Measurements from ENCODE around the gene TUBD1. TPM values are rescaled to one million over a fixed set of nuclear protein-coding genes. Genes with fewer than 3 reads are reported as not detected.

Gene TUBD1
- total RNA-seq, 4 donors from 2014 or later: 3.6 to 17.1 (median 10.0) TPM

- no peak for ATAC-seq
- peak overlapping the region; percentile 60 to 96 for H3K4me3 ChIP-seq
- peaks cover 0 to 14% of the 10 kb centered on the region in 2 donors for H3K36me3 ChIP-seq
- H3K9me3 ChIP-seq: no peaks in the 10 kb centered on the region
- H3K27ac ChIP-seq: peak overlapping the region; percentile 90 to 100 (median 94)
- TF ChIP-seq POLR2AphosphoS5 (IDR thresholded peaks at IDR 0.05): no peak
- no peak for TF ChIP-seq CTCF (IDR thresholded peaks at IDR 0.05)
- TF ChIP-seq EP300 (IDR thresholded peaks at IDR 0.05): no peak
- TF ChIP-seq POLR2A (IDR thresholded peaks at IDR 0.05): no peak
- peaks cover 0 to 59% (median 6%) of the 10 kb centered on the region in 3 donors for H3K4me1 ChIP-seq
- WGBS, 2 donors (ENCODE audit: low coverage in 1 of 2): 2 to 7% methylated on average over 6 to 7 of the region's 8 CpGs
- H3K27me3 ChIP-seq: no peaks in the 10 kb centered on the region
These were observed 54.5 kb downstream of the TUBD1 start for GRCh38 chr17:59838052-59838916.

- TF ChIP-seq POLR2AphosphoS5 (IDR thresholded peaks at IDR 0.05) (peak; percentile 99), POLR2A (IDR thresholded peaks at IDR 0.05) (peak; percentile 57 to 75), EP300 (IDR thresholded peaks at IDR 0.05) (peak; percentile 71), CTCF (IDR thresholded peaks at IDR 0.05) (peak in 1 of 4 experiments; percentile 8)
- peaks cover 0 to 13% of the 10 kb centered on the region in 2 donors for H3K36me3 ChIP-seq
- H3K27me3 ChIP-seq: no peaks in the 10 kb centered on the region
- H3K9me3 ChIP-seq: no peaks in the 10 kb centered on the region
- 0 to 2% methylated on average over 5 to 7 of the region's 8 CpGs for WGBS, 2 donors (ENCODE audit: low coverage in 1 of 2)
- H3K27ac ChIP-seq: peak overlapping the region; percentile 90 to 100 (median 94)
- ATAC-seq: peak; percentile 97
- peak overlapping the region; percentile 60 to 96 for H3K4me3 ChIP-seq
- H3K4me1 ChIP-seq: peaks cover 0 to 51% (median 6%) of the 10 kb centered on the region in 3 donors
These were observed 55.3 kb downstream of the TUBD1 start for GRCh38 chr17:59837308-59838051.

GRCh38 chr17:59832883-59833379, 59.8 kb downstream of the TUBD1 start:
- no peak for ATAC-seq
- Histone ChIP-seq H3K4me1 (peaks cover 12 to 57% (median 17%) of the 10 kb centered on the region in 3 donors), H3K9me3 (no peaks in the 10 kb centered on the region), H3K27me3 (no peaks in the 10 kb centered on the region), H3K36me3 (no peaks in the 10 kb centered on the region), H3K27ac (peak overlapping the region in 2 of 4 donors; percentile 15 to 59), H3K4me3 (no peak overlapping the region)
- WGBS, 2 donors (ENCODE audit: low coverage in 1 of 2): 44 to 51% methylated on average over 4 of the region's 4 CpGs
- TF ChIP-seq POLR2AphosphoS5 (IDR thresholded peaks at IDR 0.05) (no peak), EP300 (IDR thresholded peaks at IDR 0.05) (no peak), CTCF (IDR thresholded peaks at IDR 0.05) (no peak), POLR2A (IDR thresholded peaks at IDR 0.05) (no peak)

- Histone ChIP-seq H3K4me1 (peaks cover 13 to 59% (median 17%) of the 10 kb centered on the region in 3 donors), H3K27me3 (no peaks in the 10 kb centered on the region), H3K4me3 (no peak overlapping the region), H3K9me3 (no peaks in the 10 kb centered on the region), H3K27ac (peak overlapping the region; percentile 57 to 84 (median 74)), H3K36me3 (no peaks in the 10 kb centered on the region)
- ATAC-seq: no peak
- TF ChIP-seq EP300 (IDR thresholded peaks at IDR 0.05): no peak
- WGBS, 2 donors (ENCODE audit: low coverage in 1 of 2): 83 to 86% methylated on average over 1 of the region's 1 CpG
These were observed 61.8 kb downstream of the TUBD1 start for GRCh38 chr17:59830846-59831486.

All from gastroesophageal sphincter (tissue), 4 donors.